Calu3 (cell line): Measurements from ENCODE around the gene MYL7. TPM values are rescaled to one million over a fixed set of nuclear protein-coding genes. Genes with fewer than 3 reads are reported as not detected.

Experiments used
- BruUV-seq: library from RNA; stranded (reverse); fragments of 400-500 nt; replicated peaks from 2 replicates; lab custom pipeline; 2021; lab: Mats Ljungman, UMichigan
- CTCF ChIA-PET: fragments of 300-600 bp; sonication (Branson Sonifier 250); formaldehyde crosslinking; loops from one replicate; lab custom pipeline; 2022; ENCODE audit warnings: antibody characterized with exemption; lab: Charles Lee
- DNase-seq: peaks from one replicate; pipeline ENCODE4 v3.0.0; 2022
- H3K27ac Mint-ChIP-seq: one replicate; pipeline ENCODE4 v1.8.0; 2022; ENCODE audit warnings: mixed read lengths; ENCODE audit not compliant: unreplicated experiment
- H3K27me3 Mint-ChIP-seq: one replicate; pipeline ENCODE4 v1.8.0; 2022; ENCODE audit warnings: mixed read lengths; ENCODE audit not compliant: unreplicated experiment
- H3K36me3 Mint-ChIP-seq: one replicate; pipeline ENCODE4 v1.8.0; 2022; ENCODE audit warnings: mild to moderate bottlenecking, moderate library complexity, mixed read lengths; ENCODE audit not compliant: insufficient read depth, unreplicated experiment
- H3K4me1 Mint-ChIP-seq: one replicate; pipeline ENCODE4 v1.8.0; 2022; ENCODE audit warnings: mild to moderate bottlenecking, low read depth, mixed read lengths; ENCODE audit not compliant: unreplicated experiment
- H3K4me3 Mint-ChIP-seq: one replicate; pipeline ENCODE4 v1.8.0; 2022; ENCODE audit warnings: mild to moderate bottlenecking, low read depth, moderate library complexity, mixed read lengths; ENCODE audit not compliant: unreplicated experiment
- H3K9me3 Mint-ChIP-seq: one replicate; pipeline ENCODE4 v1.8.0; 2022; ENCODE audit warnings: low read depth, mixed read lengths; ENCODE audit not compliant: unreplicated experiment
- intact Hi-C: fragments of 100-400 bp; cut with micrococcal nuclease; formaldehyde crosslinking; loops from one replicate; pipeline ENCODE4 v1.10.0; 2022; ENCODE audit not compliant: unreplicated experiment
- total RNA-seq: library from RNA; stranded (reverse); gene quantifications from 2 replicates; pipeline ENCODE4 v1.2.3, GENCODE V29; 2022
- TF ChIP-seq, protein P1 (sequence below): fragments of 200-600 bp; IDR thresholded peaks from one replicate; pipeline ENCODE4 v1.8.0; 2022; ENCODE audit warnings: antibody characterized with exemption; ENCODE audit not compliant: unreplicated experiment

The MYL7 gene
- total RNA-seq, 1 experiment from 2014 or later: not detected

DNA sequence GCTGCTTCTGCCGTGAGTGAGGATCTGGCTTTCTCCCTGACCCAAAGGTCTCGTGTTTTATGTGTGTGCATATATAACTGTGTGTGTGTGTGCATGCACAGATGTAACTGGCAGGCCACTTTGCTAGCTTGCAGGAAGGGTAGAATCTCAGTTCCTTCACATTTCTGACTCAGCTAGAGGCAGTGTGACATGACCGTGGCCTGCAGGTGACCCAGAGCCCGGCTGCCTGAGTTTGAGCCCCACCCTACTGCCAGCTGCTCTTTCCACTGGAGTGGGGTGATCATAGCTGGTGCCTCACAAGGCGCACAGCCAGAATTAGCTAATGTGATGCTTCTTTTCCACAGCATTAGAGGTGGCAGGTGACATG lies 9.3 kb upstream of the MYL7 start:
- no peak for DNase-seq
- TF ChIP-seq, protein P1, sequence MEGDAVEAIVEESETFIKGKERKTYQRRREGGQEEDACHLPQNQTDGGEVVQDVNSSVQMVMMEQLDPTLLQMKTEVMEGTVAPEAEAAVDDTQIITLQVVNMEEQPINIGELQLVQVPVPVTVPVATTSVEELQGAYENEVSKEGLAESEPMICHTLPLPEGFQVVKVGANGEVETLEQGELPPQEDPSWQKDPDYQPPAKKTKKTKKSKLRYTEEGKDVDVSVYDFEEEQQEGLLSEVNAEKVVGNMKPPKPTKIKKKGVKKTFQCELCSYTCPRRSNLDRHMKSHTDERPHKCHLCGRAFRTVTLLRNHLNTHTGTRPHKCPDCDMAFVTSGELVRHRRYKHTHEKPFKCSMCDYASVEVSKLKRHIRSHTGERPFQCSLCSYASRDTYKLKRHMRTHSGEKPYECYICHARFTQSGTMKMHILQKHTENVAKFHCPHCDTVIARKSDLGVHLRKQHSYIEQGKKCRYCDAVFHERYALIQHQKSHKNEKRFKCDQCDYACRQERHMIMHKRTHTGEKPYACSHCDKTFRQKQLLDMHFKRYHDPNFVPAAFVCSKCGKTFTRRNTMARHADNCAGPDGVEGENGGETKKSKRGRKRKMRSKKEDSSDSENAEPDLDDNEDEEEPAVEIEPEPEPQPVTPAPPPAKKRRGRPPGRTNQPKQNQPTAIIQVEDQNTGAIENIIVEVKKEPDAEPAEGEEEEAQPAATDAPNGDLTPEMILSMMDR: no peak
- no peaks in the 10 kb centered on the region for H3K36me3 Mint-ChIP-seq
- CTCF ChIA-PET: interaction anchor here (1.5 kb wide), 1 partner anchor 51 kb away, joined by 4 read pairs; no protein-coding TSS in a partner anchor
- no peak overlapping the region for H3K4me3 Mint-ChIP-seq
- H3K9me3 Mint-ChIP-seq: no peaks in the 10 kb centered on the region
- H3K27me3 Mint-ChIP-seq: peaks cover 49% of the 10 kb centered on the region
- no peaks in the 10 kb centered on the region for H3K4me1 Mint-ChIP-seq
- intact Hi-C loops: no loop called here
- BruUV-seq: no TSS peak
- no peak overlapping the region for H3K27ac Mint-ChIP-seq

GRCh38 chr7:44149571-44150465 lies 8.7 kb upstream of the MYL7 start:
- intact Hi-C loops: no loop called here

GRCh38 chr7:44148961-44149536 lies 7.9 kb upstream of the MYL7 start:
- CTCF ChIA-PET: no interaction called here
- BruUV-seq: no TSS peak
- Mint-ChIP-seq H3K4me3 (no peak overlapping the region), H3K27ac (no peak overlapping the region), H3K4me1 (no peaks in the 10 kb centered on the region), H3K27me3 (peaks cover 49% of the 10 kb centered on the region), H3K9me3 (no peaks in the 10 kb centered on the region), H3K36me3 (no peaks in the 10 kb centered on the region)
- TF ChIP-seq, protein P1: no peak
- DNase-seq: no peak
- intact Hi-C loops: no loop called here

More at GRCh38 chr7:44149571-44150465, 8.7 kb upstream of the MYL7 start:
- CTCF ChIA-PET: no interaction called here
- BruUV-seq: no TSS peak
- H3K27me3 Mint-ChIP-seq: peaks cover 49% of the 10 kb centered on the region
- no peak overlapping the region for H3K4me3 Mint-ChIP-seq
- no peaks in the 10 kb centered on the region for H3K36me3 Mint-ChIP-seq
- no peak overlapping the region for H3K27ac Mint-ChIP-seq
- no peaks in the 10 kb centered on the region for H3K4me1 Mint-ChIP-seq
- TF ChIP-seq, protein P1: no peak
- H3K9me3 Mint-ChIP-seq: no peaks in the 10 kb centered on the region
- no peak for DNase-seq

- H3K4me3 Mint-ChIP-seq: no peak overlapping the region
- H3K36me3 Mint-ChIP-seq: no peaks in the 10 kb centered on the region
- no peak overlapping the region for H3K27ac Mint-ChIP-seq
- TF ChIP-seq, protein P1: no peak
- H3K4me1 Mint-ChIP-seq: no peaks in the 10 kb centered on the region
- peaks cover 51% of the 10 kb centered on the region for H3K27me3 Mint-ChIP-seq
- intact Hi-C loops: no loop called here
- no TSS peak for BruUV-seq
- no peaks in the 10 kb centered on the region for H3K9me3 Mint-ChIP-seq
- CTCF ChIA-PET: no interaction called here
- DNase-seq: no peak
These were observed 7.0 kb upstream of the MYL7 start for GRCh38 chr7:44148166-44148565.
